ENCODE data around the gene SLC12A8.

SLC12A8 gene

DNA sequence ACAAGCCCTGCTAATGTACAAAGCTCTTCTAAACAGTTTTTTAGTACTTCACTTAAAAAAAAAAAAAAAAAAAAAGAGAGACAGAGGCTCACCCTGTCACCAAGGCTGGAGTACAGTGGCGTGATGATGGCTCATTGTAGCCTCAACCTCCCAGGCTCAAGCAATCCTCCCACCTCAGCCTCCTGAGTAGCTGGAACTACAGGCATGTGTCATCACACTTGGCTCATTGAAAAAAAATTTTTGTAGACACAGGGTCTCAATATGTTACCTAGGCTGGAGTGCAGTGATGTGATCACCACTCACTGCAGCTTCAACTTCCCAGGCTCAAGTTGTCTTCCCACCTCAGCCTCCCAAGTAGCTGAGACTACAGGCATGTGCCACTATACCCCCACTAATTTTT is 109.1 kb downstream of the SLC12A8 start:
- Histone ChIP-seq H3K27ac (replicated peaks; ENCODE audit: low read length) (no peak overlapping the region), H3K4ac (ENCODE audit: low read length) (no peak overlapping the region), H4K8ac (ENCODE audit: low read depth, low read length) (no peak overlapping the region), H3K18ac (ENCODE audit: low read length) (no peak overlapping the region), H3K4me3 (ENCODE audit: low read length in 2 of 2) (no peak overlapping the region), H3K23ac (ENCODE audit: low read depth, low read length, poor library complexity) (no peak overlapping the region), H3K27me3 (ENCODE audit: control insufficient read depth in 3 of 3, insufficient read depth in 3 of 3, low read depth in 1 of 3, low read length in 3 of 3) (no peaks in the 10 kb centered on the region), H3K9ac (ENCODE audit: low read depth, low read length, poor library complexity) (no peak overlapping the region), H2BK15ac (ENCODE audit: low read length) (no peak overlapping the region), H3K9me3 (replicated peaks in 1 of 2; ENCODE audit: control insufficient read depth in 2 of 2, insufficient read depth in 1 of 2, low read depth in 1 of 2, low read length in 2 of 2) (peaks cover 0 to 26% of the 10 kb centered on the region in 2 donors), H3K4me1 (ENCODE audit: control insufficient read depth in 2 of 2, insufficient read depth in 1 of 2, low read depth in 1 of 2, low read length in 2 of 2) (peaks cover 1 to 2% of the 10 kb centered on the region in 2 donors), H2BK120ac (ENCODE audit: low read depth, low read length) (no peak overlapping the region), H3K4me2 (ENCODE audit: insufficient read depth, low read length, poor library complexity, severe bottlenecking) (no peak overlapping the region), H2BK12ac (ENCODE audit: low read length) (no peak overlapping the region), H2BK5ac (ENCODE audit: low read length) (no peak overlapping the region), H3K79me1 (ENCODE audit: low read depth, low read length) (no peaks in the 10 kb centered on the region), H3K36me3 (replicated peaks in 1 of 2; ENCODE audit: control insufficient read depth in 2 of 2, insufficient read depth in 2 of 2, low read length in 2 of 2) (peaks cover 0 to 14% of the 10 kb centered on the region in 2 donors), H2AFZ (ENCODE audit: low read length) (no peak overlapping the region), H4K91ac (ENCODE audit: low read depth, low read length, poor library complexity) (no peak overlapping the region), H3K14ac (ENCODE audit: low read length) (no peak overlapping the region), H2AK5ac (ENCODE audit: low read depth, low read length) (no peak overlapping the region)
- WGBS, 2 donors (ENCODE audit: extremely low coverage in 2 of 2, insufficient read length in 2 of 2, insufficient replicate concordance in 1 of 2) = no CpG with 5 or more reads among the region's 1 CpG
- DNase-seq (ENCODE audit: low spot score) = no peak

DNA sequence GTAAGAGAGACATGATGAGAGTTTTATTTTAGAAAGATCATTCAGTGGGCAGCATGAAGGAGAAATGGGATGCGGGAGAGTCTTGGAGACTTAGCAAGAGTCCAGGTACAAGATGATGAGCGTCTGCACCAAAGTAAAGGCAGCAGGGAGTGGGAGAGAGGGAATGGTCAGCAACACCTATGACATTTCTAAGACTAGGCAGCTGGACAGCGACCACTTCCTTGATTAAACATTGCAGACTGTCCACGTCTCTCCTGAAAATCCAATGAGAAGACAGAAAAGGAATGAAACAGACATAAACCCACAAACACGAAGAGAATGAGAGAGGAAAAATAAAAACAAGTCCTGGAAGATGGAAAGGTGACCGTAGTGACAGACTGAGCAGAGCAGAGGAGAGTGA is 110.1 kb downstream of the SLC12A8 start:
- Histone ChIP-seq H3K27ac (replicated peaks; ENCODE audit: low read length) (no peak overlapping the region), H3K23ac (ENCODE audit: low read depth, low read length, poor library complexity) (no peak overlapping the region), H3K14ac (ENCODE audit: low read length) (no peak overlapping the region), H3K9me3 (replicated peaks in 1 of 2; ENCODE audit: control insufficient read depth in 2 of 2, insufficient read depth in 1 of 2, low read depth in 1 of 2, low read length in 2 of 2) (peaks cover 0 to 26% of the 10 kb centered on the region in 2 donors), H2BK120ac (ENCODE audit: low read depth, low read length) (no peak overlapping the region), H3K4ac (ENCODE audit: low read length) (no peak overlapping the region), H2BK15ac (ENCODE audit: low read length) (no peak overlapping the region), H3K4me3 (ENCODE audit: low read length in 2 of 2) (no peak overlapping the region), H3K4me1 (ENCODE audit: control insufficient read depth in 2 of 2, insufficient read depth in 1 of 2, low read depth in 1 of 2, low read length in 2 of 2) (peaks cover 1 to 2% of the 10 kb centered on the region in 2 donors), H3K27me3 (ENCODE audit: control insufficient read depth in 3 of 3, insufficient read depth in 3 of 3, low read depth in 1 of 3, low read length in 3 of 3) (no peaks in the 10 kb centered on the region), H2AFZ (ENCODE audit: low read length) (no peak overlapping the region), H3K36me3 (replicated peaks in 1 of 2; ENCODE audit: control insufficient read depth in 2 of 2, insufficient read depth in 2 of 2, low read length in 2 of 2) (peaks cover 0 to 14% of the 10 kb centered on the region in 2 donors), H4K91ac (ENCODE audit: low read depth, low read length, poor library complexity) (no peak overlapping the region), H2AK5ac (ENCODE audit: low read depth, low read length) (no peak overlapping the region), H2BK12ac (ENCODE audit: low read length) (no peak overlapping the region), H3K18ac (ENCODE audit: low read length) (no peak overlapping the region), H2BK5ac (ENCODE audit: low read length) (no peak overlapping the region), H3K79me1 (ENCODE audit: low read depth, low read length) (no peaks in the 10 kb centered on the region), H4K8ac (ENCODE audit: low read depth, low read length) (no peak overlapping the region), H3K9ac (ENCODE audit: low read depth, low read length, poor library complexity) (no peak overlapping the region), H3K4me2 (ENCODE audit: insufficient read depth, low read length, poor library complexity, severe bottlenecking) (no peak overlapping the region)
- no peak for DNase-seq (ENCODE audit: low spot score)
- WGBS, 2 donors (ENCODE audit: extremely low coverage in 2 of 2, insufficient read length in 2 of 2, insufficient replicate concordance in 1 of 2) = no CpG with 5 or more reads among the region's 6 CpGs

DNA sequence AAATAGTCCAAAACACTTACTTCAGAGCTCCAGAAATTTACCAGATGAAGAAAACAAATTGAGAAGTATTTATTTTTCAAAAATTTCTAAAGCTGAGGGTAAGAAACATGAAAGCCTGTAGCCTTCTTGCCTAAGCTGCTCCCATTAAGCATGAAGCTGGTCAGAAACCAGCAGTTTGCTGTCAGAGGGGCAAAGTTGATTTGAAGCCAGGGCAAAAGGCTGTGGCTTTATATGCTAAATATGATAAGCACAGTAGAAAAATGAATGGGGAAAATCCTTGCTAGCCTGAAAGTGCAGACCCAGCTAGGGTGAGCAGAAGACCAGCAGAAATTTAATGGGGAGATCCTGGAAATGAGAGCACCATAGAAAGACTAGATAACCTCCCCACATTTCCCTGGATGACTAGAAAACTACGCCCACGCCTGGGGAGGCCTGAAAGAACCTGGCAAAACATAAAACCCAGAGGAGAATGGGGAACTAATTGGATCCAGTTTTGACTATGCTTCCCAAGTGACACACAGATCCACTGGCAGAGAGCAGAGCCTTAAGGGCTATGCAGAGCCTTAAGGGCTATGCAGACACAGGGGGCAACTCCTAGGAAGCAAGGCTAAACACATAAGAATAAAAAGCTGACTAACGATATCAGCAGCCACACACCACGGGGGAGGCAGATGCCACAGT is 113.8 kb downstream of the SLC12A8 start:
- DNase-seq (ENCODE audit: low spot score) = no peak
- WGBS, 2 donors (ENCODE audit: extremely low coverage in 2 of 2, insufficient read length in 2 of 2, insufficient replicate concordance in 1 of 2) = no CpG with 5 or more reads among the region's 4 CpGs

DNA sequence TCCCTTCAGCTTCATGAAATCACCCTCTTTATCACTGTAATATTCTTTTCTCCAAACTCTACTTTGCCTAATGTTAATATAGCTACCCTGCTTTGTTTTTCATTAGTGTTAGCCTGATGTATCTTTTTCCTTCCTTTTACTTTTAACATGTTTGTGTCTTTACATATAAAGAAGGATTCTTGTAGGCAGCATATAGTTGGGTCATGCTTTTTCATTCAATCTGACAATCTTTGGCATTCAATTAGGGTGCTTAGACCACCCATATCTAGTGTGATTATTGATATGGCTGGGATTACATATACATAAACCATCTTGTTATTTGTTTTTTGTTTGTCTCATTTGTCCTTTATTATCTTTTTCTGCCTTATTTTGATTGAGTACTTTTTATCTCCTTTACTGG is 121.9 kb downstream of the SLC12A8 start:
- Histone ChIP-seq H2BK5ac (ENCODE audit: low read length) (no peak overlapping the region), H4K8ac (ENCODE audit: low read depth, low read length) (no peak overlapping the region), H3K14ac (ENCODE audit: low read length) (no peak overlapping the region), H3K4ac (ENCODE audit: low read length) (no peak overlapping the region), H3K27me3 (ENCODE audit: control insufficient read depth in 3 of 3, insufficient read depth in 3 of 3, low read depth in 1 of 3, low read length in 3 of 3) (no peaks in the 10 kb centered on the region), H3K23ac (ENCODE audit: low read depth, low read length, poor library complexity) (no peak overlapping the region), H2BK120ac (ENCODE audit: low read depth, low read length) (no peak overlapping the region), H3K9ac (ENCODE audit: low read depth, low read length, poor library complexity) (no peak overlapping the region), H4K91ac (ENCODE audit: low read depth, low read length, poor library complexity) (no peak overlapping the region), H2BK15ac (ENCODE audit: low read length) (no peak overlapping the region), H2AK5ac (ENCODE audit: low read depth, low read length) (no peak overlapping the region), H3K18ac (ENCODE audit: low read length) (no peak overlapping the region), H2BK12ac (ENCODE audit: low read length) (no peak overlapping the region), H2AFZ (ENCODE audit: low read length) (no peak overlapping the region), H3K36me3 (replicated peaks in 1 of 2; ENCODE audit: control insufficient read depth in 2 of 2, insufficient read depth in 2 of 2, low read length in 2 of 2) (peaks cover 0 to 46% of the 10 kb centered on the region in 2 donors), H3K4me3 (ENCODE audit: low read length in 2 of 2) (no peak overlapping the region), H3K79me1 (ENCODE audit: low read depth, low read length) (no peaks in the 10 kb centered on the region), H3K9me3 (replicated peaks in 1 of 2; ENCODE audit: control insufficient read depth in 2 of 2, insufficient read depth in 1 of 2, low read depth in 1 of 2, low read length in 2 of 2) (peaks cover 2 to 8% of the 10 kb centered on the region in 2 donors), H3K4me2 (ENCODE audit: insufficient read depth, low read length, poor library complexity, severe bottlenecking) (no peak overlapping the region), H3K4me1 (ENCODE audit: control insufficient read depth in 2 of 2, insufficient read depth in 1 of 2, low read depth in 1 of 2, low read length in 2 of 2) (peaks cover 0 to 2% of the 10 kb centered on the region in 2 donors), H3K27ac (replicated peaks; ENCODE audit: low read length) (no peak overlapping the region)
- no peak for DNase-seq (ENCODE audit: low spot score)

More for the DNA sequence above, 113.8 kb downstream of the SLC12A8 start:
- Histone ChIP-seq H3K9me3 (replicated peaks in 1 of 2; ENCODE audit: control insufficient read depth in 2 of 2, insufficient read depth in 1 of 2, low read depth in 1 of 2, low read length in 2 of 2) (peaks cover 0 to 14% of the 10 kb centered on the region in 2 donors), H3K79me1 (ENCODE audit: low read depth, low read length) (no peaks in the 10 kb centered on the region), H3K27me3 (ENCODE audit: control insufficient read depth in 3 of 3, insufficient read depth in 3 of 3, low read depth in 1 of 3, low read length in 3 of 3) (no peaks in the 10 kb centered on the region), H3K4me2 (ENCODE audit: insufficient read depth, low read length, poor library complexity, severe bottlenecking) (no peak overlapping the region), H3K4me3 (ENCODE audit: low read length in 2 of 2) (no peak overlapping the region), H3K27ac (replicated peaks; ENCODE audit: low read length) (no peak overlapping the region), H3K4me1 (ENCODE audit: control insufficient read depth in 2 of 2, insufficient read depth in 1 of 2, low read depth in 1 of 2, low read length in 2 of 2) (no peaks in the 10 kb centered on the region), H2BK12ac (ENCODE audit: low read length) (no peak overlapping the region), H3K36me3 (replicated peaks in 1 of 2; ENCODE audit: control insufficient read depth in 2 of 2, insufficient read depth in 2 of 2, low read length in 2 of 2) (peaks cover 0 to 10% of the 10 kb centered on the region in 2 donors), H3K23ac (ENCODE audit: low read depth, low read length, poor library complexity) (no peak overlapping the region), H4K91ac (ENCODE audit: low read depth, low read length, poor library complexity) (no peak overlapping the region), H2BK15ac (ENCODE audit: low read length) (no peak overlapping the region), H2AFZ (ENCODE audit: low read length) (no peak overlapping the region), H3K9ac (ENCODE audit: low read depth, low read length, poor library complexity) (no peak overlapping the region), H2BK120ac (ENCODE audit: low read depth, low read length) (no peak overlapping the region), H2BK5ac (ENCODE audit: low read length) (no peak overlapping the region), H4K8ac (ENCODE audit: low read depth, low read length) (no peak overlapping the region), H2AK5ac (ENCODE audit: low read depth, low read length) (no peak overlapping the region), H3K4ac (ENCODE audit: low read length) (no peak overlapping the region), H3K18ac (ENCODE audit: low read length) (no peak overlapping the region), H3K14ac (ENCODE audit: low read length) (no peak overlapping the region)

Data from neuronal stem cell (in vitro differentiated cells).